HG03108 (cell line): ENCODE data around the gene CACNG8.
A peak's percentile ranks its signal among the peaks of the same experiment; 100 is the strongest.

ENCODE experiments used
- ATAC-seq: cut with Tn5 transposase; IDR thresholded peaks from one replicate; pipeline ENCODE4 v1.9.1; 2021; ENCODE audit warnings: moderate library complexity; ENCODE audit not compliant: unreplicated experiment

The CACNG8 gene

GRCh38 chr19:53961523-53962356, 997 bp upstream of the CACNG8 start:
- ATAC-seq, result no peak

- ATAC-seq, result no peak
Observed at GRCh38 chr19:53965091-53965490, 2.4 kb downstream of the CACNG8 start.

GRCh38 chr19:53966931-53967330, 4.2 kb downstream of the CACNG8 start:
- no peak for ATAC-seq

- no peak for ATAC-seq
Observed at GRCh38 chr19:53969366-53969765, 6.6 kb downstream of the CACNG8 start.

DNA sequence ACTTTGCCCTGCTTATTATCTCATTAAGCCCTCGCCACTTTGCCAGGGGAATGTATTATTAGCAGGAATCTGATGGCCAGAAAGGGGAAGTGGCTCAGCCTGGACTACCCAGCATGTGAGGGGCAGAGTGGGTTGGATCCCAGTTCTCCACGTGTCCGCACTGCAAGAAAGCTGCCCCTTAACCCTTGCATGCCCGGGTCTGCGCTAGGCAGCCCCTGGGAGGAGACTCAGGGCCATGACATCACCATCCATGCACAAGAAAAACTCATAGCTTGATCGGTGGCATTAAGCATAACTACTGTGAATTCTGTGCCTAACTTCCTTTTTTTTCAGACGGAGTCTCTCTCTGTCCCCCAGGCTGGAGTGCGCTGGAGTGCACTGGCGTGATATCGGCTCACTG, 8.9 kb downstream of the CACNG8 start:
- no peak for ATAC-seq

- ATAC-seq, result peak; percentile 64
Observed at GRCh38 chr19:53977429-53977990, 14.8 kb downstream of the CACNG8 start.

- ATAC-seq, result no peak
Observed at GRCh38 chr19:53977991-53978731, 15.4 kb downstream of the CACNG8 start.

- ATAC-seq, result no peak
Observed at GRCh38 chr19:53978975-53979801, 16.5 kb downstream of the CACNG8 start.

- no peak for ATAC-seq
Observed at GRCh38 chr19:53980539-53981375, 18.0 kb downstream of the CACNG8 start.

- ATAC-seq, result no peak
Observed at GRCh38 chr19:53981376-53981951, 18.7 kb downstream of the CACNG8 start.

DNA sequence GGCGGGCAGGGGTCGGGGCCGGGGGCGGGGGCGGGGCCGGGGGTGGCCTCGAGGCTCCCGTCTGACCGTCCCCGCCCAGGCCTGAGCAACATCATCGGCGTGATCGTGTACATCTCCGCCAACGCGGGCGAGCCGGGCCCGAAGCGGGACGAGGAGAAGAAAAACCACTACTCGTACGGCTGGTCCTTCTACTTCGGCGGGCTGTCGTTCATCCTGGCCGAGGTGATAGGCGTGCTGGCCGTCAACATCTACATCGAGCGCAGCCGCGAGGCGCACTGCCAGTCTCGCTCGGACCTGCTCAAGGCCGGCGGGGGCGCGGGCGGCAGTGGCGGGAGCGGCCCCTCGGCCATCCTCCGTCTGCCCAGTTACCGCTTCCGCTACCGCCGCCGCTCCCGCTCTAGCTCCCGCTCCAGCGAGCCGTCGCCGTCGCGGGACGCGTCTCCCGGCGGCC, 19.3 kb downstream of the CACNG8 start:
- ATAC-seq, result no peak

GRCh38 chr19:53982611-53983010, 19.9 kb downstream of the CACNG8 start:
- no peak for ATAC-seq

DNA sequence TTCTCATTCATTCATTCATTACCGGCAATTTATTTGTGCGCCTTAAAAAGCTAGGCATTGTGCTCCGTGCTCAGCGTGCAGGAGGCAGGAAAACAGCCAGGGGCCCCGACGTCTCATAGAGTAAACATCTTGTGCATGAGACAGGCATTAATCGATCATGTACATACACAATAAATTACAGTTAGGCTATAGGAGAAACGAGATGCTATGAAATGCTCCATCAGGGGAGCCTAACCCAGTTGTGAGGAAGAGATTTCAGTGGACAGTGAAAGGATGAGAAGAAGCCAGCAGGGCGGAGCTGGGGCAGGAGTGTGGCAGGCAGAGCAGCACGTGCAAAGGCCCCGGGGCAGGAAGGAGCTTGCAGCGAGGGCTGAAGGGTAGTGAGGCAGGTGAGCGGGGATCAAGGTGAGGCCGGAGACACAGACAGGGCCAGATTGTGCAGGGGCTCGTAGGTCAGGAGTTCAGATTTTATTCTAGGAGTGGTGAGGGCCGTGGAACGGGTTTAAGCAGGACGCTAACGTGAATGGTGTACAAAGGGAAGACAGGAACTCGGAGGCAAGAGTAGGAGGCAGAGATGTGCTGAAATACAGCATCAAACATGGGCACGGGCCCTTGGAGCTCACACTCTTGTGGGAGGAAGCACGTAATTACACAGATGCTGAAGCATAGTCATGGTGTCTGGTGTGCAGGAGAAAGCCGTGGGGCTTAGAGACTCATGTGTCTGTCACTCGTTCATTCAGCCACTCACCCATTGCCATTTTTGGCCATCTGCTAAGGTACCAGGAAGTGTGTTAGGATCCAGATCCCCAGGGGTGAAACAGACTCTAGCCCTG, 20.9 kb downstream of the CACNG8 start:
- no peak for ATAC-seq

GRCh38 chr19:53985863-53986262, 23.1 kb downstream of the CACNG8 start:
- ATAC-seq, result no peak

- no peak for ATAC-seq
Observed at GRCh38 chr19:53988981-53989380, 26.2 kb downstream of the CACNG8 start.

DNA sequence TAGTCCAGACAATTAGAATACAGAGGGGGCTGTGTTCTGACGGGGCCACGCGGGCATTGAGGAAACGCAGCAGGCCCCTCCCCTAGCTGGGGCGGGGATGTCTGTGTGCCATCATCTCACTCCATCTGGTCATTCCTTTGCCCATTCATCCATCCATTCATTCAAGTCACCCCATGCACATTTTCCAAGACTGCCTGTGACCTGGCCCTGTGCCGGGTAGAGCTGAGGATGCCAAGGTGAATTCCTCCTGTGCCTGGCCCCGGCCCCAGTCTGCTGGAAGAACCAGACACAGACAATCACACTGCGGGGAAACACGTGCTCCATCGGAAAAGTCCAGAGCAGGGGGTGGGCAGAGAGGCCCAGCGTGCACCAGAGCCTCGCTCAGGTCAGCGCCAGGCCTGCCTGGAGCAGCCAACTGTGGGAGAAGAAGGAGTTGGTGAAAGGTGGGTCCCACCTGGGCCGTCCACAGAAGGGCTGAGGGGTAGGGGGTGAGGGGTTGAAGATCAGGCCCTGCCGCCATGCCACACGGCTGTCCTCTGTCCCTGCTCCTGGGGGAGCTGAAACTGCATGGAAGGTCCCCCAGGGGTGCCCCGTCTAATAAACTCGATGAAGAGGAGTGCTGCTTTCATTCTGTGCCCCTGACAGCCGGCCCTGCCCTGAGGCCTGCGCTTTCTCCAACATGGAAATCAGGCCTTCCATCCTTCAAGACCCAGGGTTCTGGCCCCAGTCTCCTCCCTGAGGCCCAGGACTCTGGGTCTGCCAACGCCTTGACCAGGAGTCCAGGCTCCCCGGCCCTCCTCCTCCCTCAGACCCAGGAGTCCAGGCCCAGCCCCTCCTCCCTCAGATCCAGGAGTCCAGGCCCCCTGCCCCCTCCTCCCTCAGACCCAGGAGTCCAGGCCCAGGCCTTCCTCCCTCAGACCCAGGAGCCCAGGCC, 27.1 kb downstream of the CACNG8 start:
- no peak for ATAC-seq

- ATAC-seq, result no peak
Observed at GRCh38 chr19:53991224-53992113, 28.7 kb downstream of the CACNG8 start, which contains the start of gene CACNG6. CACNG6 (plus strand) TSS chr19:53991637; CDS start chr19:53992878, 1,241 bp downstream.
